OCI-M1 (cell line): ENCODE results near the gene SLC35G3.
"Not testable (repeated sequence)": the region's sequence is repeated elsewhere in the genome, so short reads cannot be mapped to it uniquely, and the experiment has no call there.

Experiments used
- DNase-seq: peaks from one replicate; lab custom pipeline; 2025; lab: John Stamatoyannopoulos, UW

SLC35G3 gene

GRCh38 chr17:35164716-35165115 is 29.5 kb downstream of the SLC35G3 start:
- no peak for DNase-seq

GRCh38 chr17:35163886-35164285 is 30.3 kb downstream of the SLC35G3 start:
- DNase-seq: no peak

DNA sequence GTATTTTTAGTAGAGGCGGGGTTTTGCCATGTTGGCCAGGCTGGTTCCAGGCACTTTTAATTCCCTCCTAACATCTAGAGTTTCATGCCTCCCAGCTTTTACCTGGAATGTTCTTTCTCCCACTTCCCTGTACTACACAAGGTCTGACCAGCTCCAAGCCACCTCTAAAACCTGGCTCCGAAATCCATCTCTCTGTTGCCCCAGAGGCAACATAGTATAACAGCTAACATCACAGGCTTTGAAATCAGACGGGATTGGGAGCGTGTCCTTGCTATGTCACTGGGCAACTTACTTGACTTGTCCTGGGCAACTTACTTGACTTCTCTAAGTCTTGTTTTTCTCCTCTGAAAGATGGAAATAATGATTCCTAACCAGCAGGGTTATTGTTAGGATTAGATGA is 31.4 kb downstream of the SLC35G3 start:
- no peak for DNase-seq

- peak; percentile 39 for DNase-seq
These were observed 32.9 kb downstream of the SLC35G3 start for GRCh38 chr17:35161281-35161761.

GRCh38 chr17:35160354-35161201 is 33.6 kb downstream of the SLC35G3 start:
- no peak for DNase-seq

DNA sequence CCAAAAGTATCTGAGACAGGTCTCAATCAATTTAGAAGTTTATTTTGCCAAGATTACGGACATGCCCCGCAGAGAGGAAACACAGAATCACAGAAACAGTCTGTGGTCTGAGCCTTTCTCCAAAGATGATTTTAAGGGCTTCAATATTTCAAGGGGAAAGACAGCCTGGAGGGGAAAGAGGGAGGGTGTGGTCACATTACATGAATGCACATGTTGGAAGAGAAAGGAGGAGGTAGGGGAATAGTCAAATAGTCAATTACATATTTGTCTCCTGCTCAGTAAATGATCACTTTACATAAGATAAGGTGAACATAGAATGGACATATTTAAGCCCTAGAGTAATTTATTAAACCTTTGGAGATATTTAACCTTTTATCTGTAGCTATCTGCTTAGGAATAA is 34.3 kb downstream of the SLC35G3 start:
- DNase-seq: no peak

DNA sequence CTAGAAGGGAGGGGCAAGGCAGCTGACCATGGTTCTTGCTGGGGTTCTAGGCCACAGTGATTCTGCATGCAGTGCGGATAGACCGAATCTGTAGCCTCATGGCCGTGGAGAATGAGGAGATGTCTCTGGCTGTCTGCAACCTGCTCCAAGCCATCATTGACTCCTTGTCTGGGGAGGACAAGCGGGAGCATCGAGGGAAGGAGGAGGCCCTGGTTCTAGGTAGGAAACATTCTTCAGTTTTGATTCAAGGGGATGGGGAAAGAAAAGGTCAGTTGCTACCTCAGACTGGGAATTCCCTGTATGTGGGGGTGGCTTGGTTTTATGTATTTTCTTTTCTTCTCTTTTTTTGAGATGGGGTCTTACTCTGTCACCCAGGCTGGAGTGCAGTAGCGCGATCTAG is 38.9 kb downstream of the SLC35G3 start:
- no peak for DNase-seq

GRCh38 chr17:35154196-35155165 is 39.7 kb downstream of the SLC35G3 start:
- no peak for DNase-seq

DNA sequence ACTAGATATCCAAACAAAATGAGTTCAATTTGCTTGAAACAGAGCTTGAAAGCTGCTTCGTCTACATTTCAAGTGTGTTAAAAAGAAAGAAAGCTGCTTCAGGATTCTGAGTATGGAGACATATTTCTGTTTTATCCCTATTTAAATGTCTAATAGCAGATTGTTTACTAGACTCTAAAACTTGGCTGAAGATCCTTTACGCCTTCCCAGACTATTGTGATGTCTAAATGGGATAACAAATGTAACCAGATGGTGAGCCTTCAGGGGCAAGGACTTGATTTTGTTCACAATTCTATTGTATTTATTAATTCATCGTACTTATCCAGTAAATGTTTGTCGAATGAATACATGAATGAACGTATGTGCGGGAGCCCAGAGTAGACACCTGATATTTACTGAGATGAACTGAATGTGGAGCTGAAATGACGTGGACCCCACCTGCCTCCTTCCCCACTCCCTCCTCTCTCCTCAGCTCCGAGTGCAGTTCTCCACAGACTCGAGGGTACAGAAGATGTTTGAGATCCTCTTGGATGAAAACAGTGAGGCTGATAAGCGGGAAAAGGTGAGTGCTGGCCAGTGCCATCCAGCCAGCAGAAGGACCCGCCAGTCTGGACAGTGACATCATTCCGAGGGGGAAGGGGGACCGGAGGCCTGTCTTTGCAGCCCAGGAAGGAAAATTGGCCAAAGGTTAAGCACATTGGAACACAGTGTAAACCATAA is 41.6 kb downstream of the SLC35G3 start:
- no peak for DNase-seq

DNA sequence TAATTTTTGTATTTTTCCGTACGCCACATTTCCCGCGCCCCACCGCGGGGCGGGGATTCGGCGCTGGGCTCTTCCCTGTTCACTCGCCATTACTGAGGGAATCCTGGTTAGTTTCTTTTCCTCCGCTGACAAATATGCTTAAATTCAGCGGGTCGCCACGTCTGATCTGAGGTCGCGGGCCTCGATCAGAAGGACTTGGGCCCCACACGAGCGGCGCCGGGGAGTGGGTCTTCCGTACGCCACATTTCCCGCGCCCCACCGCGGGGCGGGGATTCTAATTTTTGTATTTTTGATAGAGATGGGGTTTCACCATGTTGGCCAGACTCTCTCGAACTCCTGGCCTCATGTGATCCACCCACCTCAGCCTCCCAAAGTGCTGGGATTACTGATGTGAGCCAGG is 43.1 kb downstream of the SLC35G3 start:
- not testable (repeated sequence) for DNase-seq

GRCh38 chr17:35149941-35150340 is 44.3 kb downstream of the SLC35G3 start:
- no peak for DNase-seq

DNA sequence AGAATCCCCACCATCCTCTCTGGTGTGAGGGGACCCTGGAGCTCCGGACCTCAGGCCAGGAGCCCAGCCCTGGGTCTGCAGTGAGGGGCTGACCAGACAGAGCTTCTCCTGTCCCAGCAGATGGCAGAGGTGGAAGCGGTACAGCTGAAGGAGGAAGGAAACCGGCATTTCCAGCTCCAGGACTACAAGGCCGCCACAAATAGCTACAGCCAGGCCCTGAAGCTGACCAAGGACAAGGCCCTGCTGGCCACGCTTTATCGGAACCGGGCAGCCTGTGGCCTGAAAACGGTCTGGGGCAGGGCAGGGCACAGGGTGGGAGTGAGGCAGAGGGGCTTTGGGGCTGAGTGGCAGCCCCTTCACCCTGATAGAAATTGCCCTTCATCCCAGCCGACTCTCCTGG is 46.0 kb downstream of the SLC35G3 start:
- no peak for DNase-seq

GRCh38 chr17:35147375-35147905 is 46.8 kb downstream of the SLC35G3 start, which contains the start of gene UNC45B:
Gene UNC45B, plus strand, starts transcription at chr17:35147817. Its CDS starts 447 bp downstream, at chr17:35148264.
- DNase-seq: no peak

GRCh38 chr17:35146214-35146833 is 47.9 kb downstream of the SLC35G3 start:
- no peak for DNase-seq

DNA sequence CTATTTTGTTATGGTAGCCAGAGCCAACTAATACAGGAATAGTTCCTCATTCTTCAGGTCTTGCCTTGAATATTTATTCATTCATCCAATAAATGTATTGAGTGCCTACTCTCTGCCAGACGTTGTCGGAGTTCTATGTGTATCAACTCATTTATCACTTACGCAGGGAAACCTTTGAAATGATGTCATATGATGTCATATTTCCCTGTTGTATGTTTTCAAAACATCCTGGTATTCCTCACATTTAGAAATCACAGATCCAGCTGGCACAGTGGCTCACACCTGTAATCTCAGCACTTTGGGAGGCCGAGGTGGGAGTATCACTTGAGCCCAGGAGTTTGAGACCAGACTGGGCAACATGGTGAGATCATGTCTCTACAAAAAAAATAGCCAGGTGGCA is 49.4 kb downstream of the SLC35G3 start:
- DNase-seq: no peak
